Measurements from ENCODE around the gene ZKSCAN3. TPM values are rescaled to one million over a fixed set of nuclear protein-coding genes. Genes with fewer than 3 reads are reported as not detected.

Gene ZKSCAN3
- total RNA-seq, 2 donors from 2014 or later = 4.9 to 6.1 TPM

DNA sequence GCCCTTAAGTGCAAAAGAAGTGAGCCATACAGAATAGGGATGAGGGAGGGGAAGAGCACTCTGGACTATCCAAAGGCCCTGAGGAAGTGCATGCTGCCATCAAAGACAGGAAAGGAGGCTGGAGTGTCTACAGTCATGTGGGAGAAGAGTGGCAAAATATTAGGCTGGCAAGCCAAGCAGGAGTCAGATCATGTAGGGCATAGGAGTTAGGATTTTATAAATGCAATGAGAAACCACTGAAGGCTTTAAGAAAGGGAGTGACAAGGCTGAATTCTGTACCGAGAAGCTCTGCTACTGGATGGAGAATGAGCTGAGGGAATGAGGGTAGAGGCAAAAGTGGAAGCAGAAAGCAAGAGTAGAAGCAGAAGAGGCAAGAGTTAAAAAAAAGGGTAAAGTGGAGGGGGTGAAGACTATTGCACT is 16.1 kb upstream of the ZKSCAN3 start:
- Histone ChIP-seq H3K27ac (no peak overlapping the region), H3K27me3 (no peaks in the 10 kb centered on the region), H3K36me3 (no peaks in the 10 kb centered on the region), H3K4me3 (no peak overlapping the region), H3K4me1 (no peaks in the 10 kb centered on the region), H3K9me3 (no peaks in the 10 kb centered on the region), H3K9ac (ENCODE audit: low read depth in 2 of 2, low read length in 2 of 2) (no peak overlapping the region)
- no peak for TF ChIP-seq CTCF (IDR thresholded peaks at IDR 0.05)
- intact Hi-C loops (cut with DNase I) = loop anchor here (5.0 kb wide), 1 partner anchor 71 kb away; no protein-coding TSS in a partner anchor
- DNase-seq = no peak

- no peak for DNase-seq
- H3K27ac ChIP-seq = peak overlapping the region; percentile 97
- H3K36me3 ChIP-seq = no peaks in the 10 kb centered on the region
- no peaks in the 10 kb centered on the region for H3K27me3 ChIP-seq
- intact Hi-C loops (cut with DNase I) = loop anchor here (5.0 kb wide), 1 partner anchor 72 kb away; no protein-coding TSS in a partner anchor
- H3K4me3 ChIP-seq = no peak overlapping the region
- H3K9me3 ChIP-seq = no peaks in the 10 kb centered on the region
- peak overlapping the region in 1 of 2 donors; percentile 98 for H3K9ac ChIP-seq (ENCODE audit: low read depth in 2 of 2, low read length in 2 of 2)
- no peak for TF ChIP-seq CTCF (IDR thresholded peaks at IDR 0.05)
- no peaks in the 10 kb centered on the region for H3K4me1 ChIP-seq
These were observed 15.3 kb upstream of the ZKSCAN3 start for GRCh38 chr6:28334286-28335039.

DNA sequence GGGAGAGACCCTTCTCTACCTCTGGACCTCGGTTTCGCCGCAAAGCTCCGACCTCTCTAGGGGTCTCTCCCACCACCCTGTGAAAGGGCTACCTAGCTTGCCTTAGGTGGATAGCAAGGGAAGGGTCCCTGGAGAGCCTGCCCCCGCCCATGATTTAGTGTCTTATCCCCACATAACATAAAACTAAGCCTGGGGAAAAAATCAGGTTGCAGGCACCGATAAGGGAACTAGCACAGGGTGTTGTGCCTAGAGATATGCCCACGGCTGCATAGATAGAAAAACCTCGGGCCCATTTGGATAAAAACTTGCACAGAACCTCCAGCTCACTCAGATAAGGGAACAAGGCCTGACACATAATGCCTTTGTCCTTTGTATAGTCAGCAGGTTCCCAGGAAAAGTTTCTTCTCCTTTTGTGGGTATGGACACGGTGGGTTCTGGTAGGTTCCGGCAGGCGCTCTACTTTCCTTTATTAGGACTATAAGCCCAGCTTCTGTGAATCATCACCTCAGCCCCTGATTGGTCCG is 14.6 kb upstream of the ZKSCAN3 start:
- Histone ChIP-seq H3K9me3 (no peaks in the 10 kb centered on the region), H3K9ac (ENCODE audit: low read depth in 2 of 2, low read length in 2 of 2) (peak overlapping the region; percentile 26 to 98), H3K36me3 (no peaks in the 10 kb centered on the region), H3K4me1 (no peaks in the 10 kb centered on the region), H3K27ac (peak overlapping the region; percentile 97), H3K4me3 (peak overlapping the region; percentile 64), H3K27me3 (no peaks in the 10 kb centered on the region)
- DNase-seq = peak; percentile 31
- no peak for TF ChIP-seq CTCF (IDR thresholded peaks at IDR 0.05)
- intact Hi-C loops (cut with DNase I) = no loop called here

GRCh38 chr6:28335564-28336283 is 14.0 kb upstream of the ZKSCAN3 start, which contains the start of gene ZSCAN31:
Gene ZSCAN31, minus strand, starts transcription at chr6:28336148. Its CDS starts 6,465 bp downstream, at chr6:28329683.
- no peaks in the 10 kb centered on the region for H3K27me3 ChIP-seq
- no peaks in the 10 kb centered on the region for H3K9me3 ChIP-seq
- intact Hi-C loops (cut with DNase I) = no loop called here
- peak within 1 kb of the TSS; percentile 97 for H3K27ac ChIP-seq
- no peaks in the 10 kb centered on the region for H3K4me1 ChIP-seq
- TF ChIP-seq CTCF (IDR thresholded peaks at IDR 0.05) = no peak
- peak; percentile 97 for DNase-seq
- peak within 1 kb of the TSS; percentile 64 for H3K4me3 ChIP-seq
- H3K9ac ChIP-seq (ENCODE audit: low read depth in 2 of 2, low read length in 2 of 2) = peak within 1 kb of the TSS; percentile 88 to 98
- H3K36me3 ChIP-seq = no peaks in the 10 kb centered on the region

GRCh38 chr6:28336284-28337120 is 13.2 kb upstream of the ZKSCAN3 start:
- TF ChIP-seq CTCF (IDR thresholded peaks at IDR 0.05) = no peak
- Histone ChIP-seq H3K4me3 (peak overlapping the region; percentile 64), H3K27ac (peak overlapping the region; percentile 97), H3K27me3 (no peaks in the 10 kb centered on the region), H3K36me3 (no peaks in the 10 kb centered on the region), H3K4me1 (no peaks in the 10 kb centered on the region), H3K9me3 (no peaks in the 10 kb centered on the region), H3K9ac (ENCODE audit: low read depth in 2 of 2, low read length in 2 of 2) (peak overlapping the region; percentile 88 to 98)
- peak; percentile 65 for DNase-seq
- intact Hi-C loops (cut with DNase I) = no loop called here
